AG09319 (cell line): ENCODE data around the gene PXDN.

ENCODE experiments used
- DNase-seq: peaks from one replicate; pipeline ENCODE4 v3.0.0-alpha.2; 2010; ENCODE audit warnings: low read depth; ENCODE audit errors: extremely low read depth
- CTCF ChIP-seq: IDR thresholded peaks from 2 replicates; pipeline ENCODE4 v1.5.1; 2011; ENCODE audit warnings: low read depth, mild to moderate bottlenecking, inconsistent platforms, low read length, moderate library complexity

The PXDN gene

DNA sequence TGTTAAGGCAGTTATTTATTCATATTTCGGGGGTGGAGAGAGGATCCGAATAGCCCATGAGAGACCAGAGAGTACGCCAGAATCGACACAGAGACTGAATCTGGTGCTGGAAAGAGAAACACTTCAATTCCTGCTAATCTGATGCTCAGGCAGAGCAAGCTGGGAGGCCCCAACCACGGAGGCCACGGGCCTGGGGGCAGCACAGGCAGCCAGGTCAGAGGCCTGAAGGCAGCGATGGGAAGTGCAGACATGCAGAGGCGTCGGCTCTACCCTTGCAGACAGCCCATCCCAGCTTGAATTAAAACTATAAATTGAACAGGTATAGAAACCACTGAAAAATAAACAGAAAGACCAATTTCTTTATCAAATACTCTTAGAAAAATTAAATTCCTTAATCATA is 50.6 kb downstream of the PXDN start:
- TF ChIP-seq CTCF = no peak
- no peak for DNase-seq

DNA sequence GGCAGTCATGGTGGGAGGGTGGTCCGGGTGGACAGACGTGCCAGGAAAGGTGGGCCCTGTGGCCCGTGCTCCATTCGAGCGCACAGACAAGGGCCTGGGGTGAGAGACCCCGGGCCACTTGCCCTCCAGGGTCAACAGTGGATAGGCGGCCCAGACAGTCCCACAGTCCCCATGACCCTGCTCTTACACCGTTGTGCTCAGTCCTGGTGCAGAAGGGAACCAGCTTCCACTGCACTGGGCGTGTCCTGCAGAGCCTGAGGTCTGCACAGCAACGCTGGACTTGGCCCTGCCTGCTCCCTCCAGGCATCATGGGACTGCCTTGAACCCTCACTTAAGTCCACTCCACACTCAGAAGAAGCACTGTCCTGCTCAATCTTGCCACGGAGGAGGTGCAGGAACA is 52.0 kb downstream of the PXDN start:
- no peak for TF ChIP-seq CTCF

DNA sequence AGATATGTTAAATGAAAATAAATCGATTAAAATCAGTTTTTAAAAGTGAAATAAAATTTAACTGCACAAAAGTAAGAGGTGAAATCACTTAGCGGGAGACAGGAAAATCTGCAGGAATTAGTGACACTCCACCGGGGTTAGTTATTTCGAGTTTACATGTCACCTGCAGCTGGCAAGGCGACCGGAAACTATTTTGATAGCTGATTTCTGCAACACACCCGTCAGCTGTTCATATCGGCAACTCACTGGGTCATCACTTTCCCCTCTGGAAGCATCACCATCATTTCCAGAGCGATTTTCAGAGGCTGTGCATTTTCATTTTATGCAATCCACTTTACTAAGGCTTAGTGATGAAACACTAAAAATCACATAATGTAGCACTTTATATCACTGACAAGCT is 52.9 kb downstream of the PXDN start:
- DNase-seq = no peak
- no peak for TF ChIP-seq CTCF

More for the DNA sequence above, 52.0 kb downstream of the PXDN start:
- DNase-seq = no peak

DNA sequence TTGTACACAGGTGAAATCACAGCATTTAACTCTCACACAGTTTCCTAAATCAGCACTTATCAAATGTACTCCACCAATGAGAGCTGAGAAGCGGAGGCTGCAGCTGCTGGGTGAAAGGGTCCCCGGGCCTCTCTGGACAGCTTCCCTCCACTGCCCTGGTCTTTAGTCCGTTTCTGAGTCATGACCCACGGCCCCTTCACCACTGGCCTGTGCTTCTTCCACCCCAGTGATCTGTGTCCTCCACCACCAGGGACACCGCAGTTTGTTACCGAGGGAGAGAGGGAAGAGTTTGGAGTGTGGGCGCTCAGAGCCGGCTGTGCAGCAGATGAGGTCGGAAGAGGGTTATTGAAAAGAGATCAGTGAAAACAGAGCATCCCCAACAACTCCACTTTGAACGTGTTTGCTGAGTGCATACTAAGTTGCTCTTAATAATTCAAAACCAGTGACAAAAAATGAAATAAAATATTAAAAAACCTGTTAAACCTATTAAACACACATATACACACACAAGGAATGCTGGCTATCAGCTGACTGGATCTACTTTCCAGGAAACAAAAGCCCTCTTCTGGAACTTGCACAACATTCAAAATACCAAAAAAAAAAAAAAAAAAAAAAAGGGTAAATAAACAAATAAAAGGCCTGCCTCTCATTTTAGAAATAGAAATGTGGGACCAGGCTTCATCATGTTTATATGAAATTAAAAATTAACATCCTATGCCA is 54.1 kb downstream of the PXDN start:
- no peak for TF ChIP-seq CTCF

GRCh38 chr2:1688859-1689258 is 55.5 kb downstream of the PXDN start:
- no peak for DNase-seq
- no peak for TF ChIP-seq CTCF

More for the DNA sequence above, 54.1 kb downstream of the PXDN start:
- no peak for DNase-seq

DNA sequence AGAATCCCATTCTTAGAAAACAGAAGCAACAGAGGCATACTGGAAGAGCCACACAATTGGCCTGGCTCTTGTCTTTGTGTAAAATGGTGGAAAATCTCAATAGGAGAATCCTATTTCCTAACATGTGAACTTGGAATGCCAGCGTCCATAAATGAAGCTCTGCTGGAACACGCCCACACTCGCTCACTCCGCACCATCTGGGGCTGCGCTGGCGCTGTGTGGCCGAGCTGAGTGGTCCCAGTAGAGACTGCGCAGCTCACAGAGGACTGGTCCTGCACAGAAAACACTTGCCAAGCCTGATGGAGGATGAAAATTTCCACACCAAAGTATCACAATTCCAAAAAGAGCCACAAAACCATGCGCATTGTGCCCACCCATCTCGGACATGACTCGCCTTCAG is 56.2 kb downstream of the PXDN start:
- no peak for DNase-seq
- no peak for TF ChIP-seq CTCF

- DNase-seq = no peak
- TF ChIP-seq CTCF = no peak
Observed at GRCh38 chr2:1687254-1687653, 57.1 kb downstream of the PXDN start.
